Measurements from ENCODE around the gene ANKRD33.

- no peak for TF ChIP-seq CTCF (conservative IDR thresholded peaks at IDR 0.05; ENCODE audit: low read depth, low read length)
- TF ChIP-seq POLR2A (IDR thresholded peaks at IDR 0.05; ENCODE audit: low read depth, low read length) = no peak
- no peak for TF ChIP-seq RAD21 (IDR thresholded peaks at IDR 0.05; ENCODE audit: low read length)
- TF ChIP-seq RFX5 (IDR thresholded peaks at IDR 0.05; ENCODE audit: low read depth, low read length) = no peak
- no peak for TF ChIP-seq MAFK (IDR thresholded peaks at IDR 0.05; ENCODE audit: low read depth, low read length)
- TF ChIP-seq FOS (IDR thresholded peaks at IDR 0.05; ENCODE audit: low read depth, low read length) = no peak
- no peak for TF ChIP-seq CHD1 (IDR thresholded peaks at IDR 0.05; ENCODE audit: low read depth, low read length)
- no peak for TF ChIP-seq SMC3 (IDR thresholded peaks at IDR 0.05; ENCODE audit: low read depth, low read length)
- TF ChIP-seq CEBPB (IDR thresholded peaks at IDR 0.05; ENCODE audit: low read depth, low read length) = no peak
- TF ChIP-seq BHLHE40 (IDR thresholded peaks at IDR 0.05; ENCODE audit: low read depth, low read length) = no peak
- no peak for TF ChIP-seq MXI1 (IDR thresholded peaks at IDR 0.05; ENCODE audit: borderline replicate concordance, low read depth, low read length)
Observed at GRCh38 chr12:51910168-51910567, 22.3 kb downstream of the ANKRD33 start.

All from IMR-90 (cell line).